HepG2 (cell line): Measurements from ENCODE around the gene ETFDH.

ENCODE experiments used
- ATF3 ChIP-seq: sonication (generic); formaldehyde crosslinking; IDR thresholded peaks from 2 replicates; pipeline ENCODE4 v1.4.0; 2020; ENCODE audit warnings: missing genetic modification reagents
- FOXA1 ChIP-seq, 2 experiments: fragments of 450-650 bp in 1 of 2; sonication (generic) in 1 of 2; formaldehyde crosslinking in 1 of 2; IDR thresholded peaks; 2 replicates each; pipeline versions ENCODE4 v1.4.0 to v1.6.1; 2016 to 2020; ENCODE audit warnings: missing genetic modification reagents in 1 of 2
- HDAC1 ChIP-seq: sonication (generic); formaldehyde crosslinking; IDR thresholded peaks from 2 replicates; pipeline ENCODE4 v1.5.1; 2020; ENCODE audit warnings: mild to moderate bottlenecking, missing genetic modification reagents
- RFX5 ChIP-seq: IDR thresholded peaks from 2 replicates; pipeline ENCODE4 v1.6.1; 2011; ENCODE audit warnings: low read depth, low read length, improper control_type of control experiment
- ZBTB40 ChIP-seq, 2 experiments: fragments of 450-650 bp in 1 of 2; sonication (generic) in 1 of 2; formaldehyde crosslinking in 1 of 2; IDR thresholded peaks; 2 replicates each; pipeline versions ENCODE4 v1.6.1 to v1.8.0; 2016 to 2022; ENCODE audit warnings: antibody characterized with exemption in 1 of 2, mild to moderate bottlenecking in 1 of 2, missing genetic modification reagents in 1 of 2
- ZKSCAN1 ChIP-seq: fragments of 150-350 bp; IDR thresholded peaks from 2 replicates; pipeline ENCODE4 v1.6.1; 2014; ENCODE audit warnings: low read length
- ZNF235 ChIP-seq: sonication (generic); formaldehyde crosslinking; IDR thresholded peaks from 2 replicates; pipeline ENCODE4 v1.8.1; 2023; ENCODE audit warnings: mild to moderate bottlenecking, missing genetic modification reagents, borderline replicate concordance
- ZNF558 ChIP-seq: sonication (generic); formaldehyde crosslinking; IDR thresholded peaks from 2 replicates; pipeline ENCODE4 v1.9.0; 2022; ENCODE audit warnings: mild to moderate bottlenecking, missing genetic modification reagents, borderline replicate concordance
- TF ChIP-seq, protein P1 (sequence below): sonication (generic); formaldehyde crosslinking; IDR thresholded peaks from 2 replicates; pipeline ENCODE4 v1.5.0; 2020; ENCODE audit warnings: mild to moderate bottlenecking, missing genetic modification reagents, moderate library complexity
- TF ChIP-seq, protein P2 (sequence below), 2 experiments: sonication (generic) in 1 of 2; formaldehyde crosslinking in 1 of 2; IDR thresholded peaks; 2 replicates each; pipeline versions ENCODE4 v1.5.1 to v1.6.1; 2011 to 2020; ENCODE audit warnings: borderline replicate concordance in 1 of 2, low read depth in 1 of 2, low read length in 1 of 2, mild to moderate bottlenecking in 1 of 2, missing genetic modification reagents in 1 of 2, moderate library complexity in 1 of 2
- TF ChIP-seq, protein P3 (sequence below): sonication (generic); formaldehyde crosslinking; conservative IDR thresholded peaks from 2 replicates; pipeline ENCODE4 v1.4.0; 2020; ENCODE audit warnings: missing genetic modification reagents

GRCh38 chr4:158649111-158649680 lies 22.9 kb upstream of the ETFDH start:
- TF ChIP-seq, protein P1, sequence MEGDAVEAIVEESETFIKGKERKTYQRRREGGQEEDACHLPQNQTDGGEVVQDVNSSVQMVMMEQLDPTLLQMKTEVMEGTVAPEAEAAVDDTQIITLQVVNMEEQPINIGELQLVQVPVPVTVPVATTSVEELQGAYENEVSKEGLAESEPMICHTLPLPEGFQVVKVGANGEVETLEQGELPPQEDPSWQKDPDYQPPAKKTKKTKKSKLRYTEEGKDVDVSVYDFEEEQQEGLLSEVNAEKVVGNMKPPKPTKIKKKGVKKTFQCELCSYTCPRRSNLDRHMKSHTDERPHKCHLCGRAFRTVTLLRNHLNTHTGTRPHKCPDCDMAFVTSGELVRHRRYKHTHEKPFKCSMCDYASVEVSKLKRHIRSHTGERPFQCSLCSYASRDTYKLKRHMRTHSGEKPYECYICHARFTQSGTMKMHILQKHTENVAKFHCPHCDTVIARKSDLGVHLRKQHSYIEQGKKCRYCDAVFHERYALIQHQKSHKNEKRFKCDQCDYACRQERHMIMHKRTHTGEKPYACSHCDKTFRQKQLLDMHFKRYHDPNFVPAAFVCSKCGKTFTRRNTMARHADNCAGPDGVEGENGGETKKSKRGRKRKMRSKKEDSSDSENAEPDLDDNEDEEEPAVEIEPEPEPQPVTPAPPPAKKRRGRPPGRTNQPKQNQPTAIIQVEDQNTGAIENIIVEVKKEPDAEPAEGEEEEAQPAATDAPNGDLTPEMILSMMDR (CRISPR knock-in tag) = no peak
- TF ChIP-seq, protein P2, sequence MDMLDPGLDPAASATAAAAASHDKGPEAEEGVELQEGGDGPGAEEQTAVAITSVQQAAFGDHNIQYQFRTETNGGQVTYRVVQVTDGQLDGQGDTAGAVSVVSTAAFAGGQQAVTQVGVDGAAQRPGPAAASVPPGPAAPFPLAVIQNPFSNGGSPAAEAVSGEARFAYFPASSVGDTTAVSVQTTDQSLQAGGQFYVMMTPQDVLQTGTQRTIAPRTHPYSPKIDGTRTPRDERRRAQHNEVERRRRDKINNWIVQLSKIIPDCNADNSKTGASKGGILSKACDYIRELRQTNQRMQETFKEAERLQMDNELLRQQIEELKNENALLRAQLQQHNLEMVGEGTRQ (IDR thresholded peaks at IDR 0.05; ENCODE audit: low read depth, low read length) = no peak
- TF ChIP-seq, protein P2 (CRISPR knock-in tag; IDR thresholded peaks at IDR 0.05; ENCODE audit: borderline replicate concordance) = no peak
- TF ChIP-seq HDAC1 (CRISPR knock-in tag) = no peak
- TF ChIP-seq ATF3 (CRISPR knock-in tag) = no peak
- no peak for TF ChIP-seq ZKSCAN1
- TF ChIP-seq, protein P3, sequence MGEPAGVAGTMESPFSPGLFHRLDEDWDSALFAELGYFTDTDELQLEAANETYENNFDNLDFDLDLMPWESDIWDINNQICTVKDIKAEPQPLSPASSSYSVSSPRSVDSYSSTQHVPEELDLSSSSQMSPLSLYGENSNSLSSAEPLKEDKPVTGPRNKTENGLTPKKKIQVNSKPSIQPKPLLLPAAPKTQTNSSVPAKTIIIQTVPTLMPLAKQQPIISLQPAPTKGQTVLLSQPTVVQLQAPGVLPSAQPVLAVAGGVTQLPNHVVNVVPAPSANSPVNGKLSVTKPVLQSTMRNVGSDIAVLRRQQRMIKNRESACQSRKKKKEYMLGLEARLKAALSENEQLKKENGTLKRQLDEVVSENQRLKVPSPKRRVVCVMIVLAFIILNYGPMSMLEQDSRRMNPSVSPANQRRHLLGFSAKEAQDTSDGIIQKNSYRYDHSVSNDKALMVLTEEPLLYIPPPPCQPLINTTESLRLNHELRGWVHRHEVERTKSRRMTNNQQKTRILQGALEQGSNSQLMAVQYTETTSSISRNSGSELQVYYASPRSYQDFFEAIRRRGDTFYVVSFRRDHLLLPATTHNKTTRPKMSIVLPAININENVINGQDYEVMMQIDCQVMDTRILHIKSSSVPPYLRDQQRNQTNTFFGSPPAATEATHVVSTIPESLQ (CRISPR knock-in tag) = no peak
- TF ChIP-seq ZNF235 (CRISPR knock-in tag) = no peak
- no peak for TF ChIP-seq FOXA1 (IDR thresholded peaks at IDR 0.05)
- no peak for TF ChIP-seq FOXA1 (CRISPR knock-in tag; IDR thresholded peaks at IDR 0.05)
- no peak for TF ChIP-seq ZBTB40 (IDR thresholded peaks at IDR 0.05)
- TF ChIP-seq ZBTB40 (CRISPR knock-in tag; IDR thresholded peaks at IDR 0.05) = no peak
- no peak for TF ChIP-seq RFX5
- TF ChIP-seq ZNF558 = no peak
